Measurements from ENCODE around the gene UBE4B. TPM values are rescaled to one million over a fixed set of nuclear protein-coding genes. Genes with fewer than 3 reads are reported as not detected.
"Not testable (repeated sequence)": the region's sequence is repeated elsewhere in the genome, so short reads cannot be mapped to it uniquely, and the experiment has no call there.

UBE4B gene
- total RNA-seq, 1 donor from 2014 or later: 14.7 TPM

- no peaks in the 10 kb centered on the region for H3K36me3 ChIP-seq (ENCODE audit: control insufficient read depth, insufficient read depth, low read length)
- no peak for DNase-seq (ENCODE audit: low read depth)
- FAIRE-seq: no peak
- H3K4me3 ChIP-seq (ENCODE audit: low read depth, low read length): no peak overlapping the region
- H3K27me3 ChIP-seq (ENCODE audit: control insufficient read depth, insufficient read depth, low read length): no peaks in the 10 kb centered on the region
- no peak for TF ChIP-seq CTCF (IDR thresholded peaks at IDR 0.05; ENCODE audit: insufficient read depth, low read length, severe bottlenecking)
Measured at GRCh38 chr1:10019561-10019960, 13.2 kb upstream of the UBE4B start.

DNA sequence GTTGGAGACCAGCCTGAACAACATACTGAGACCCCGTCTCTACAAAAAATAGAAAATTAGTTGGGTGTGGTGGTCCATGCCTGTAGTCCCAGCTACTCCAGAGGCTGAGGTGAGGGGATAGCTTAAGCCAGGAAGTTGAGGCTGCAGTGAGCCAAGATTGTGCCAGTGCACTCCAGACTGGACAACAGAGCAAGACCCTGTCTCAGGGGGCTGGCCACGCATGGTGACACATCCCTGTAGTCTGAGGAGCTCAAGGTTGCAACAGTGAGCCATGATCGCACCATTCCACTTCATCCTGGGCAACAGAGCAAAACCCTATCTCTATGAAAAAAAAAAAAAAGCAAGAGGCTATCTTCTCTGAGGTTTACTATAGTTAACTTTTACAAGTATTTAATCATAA, 12.7 kb upstream of the UBE4B start:
- TF ChIP-seq CTCF (IDR thresholded peaks at IDR 0.05; ENCODE audit: insufficient read depth, low read length, severe bottlenecking): no peak
- DNase-seq (ENCODE audit: low read depth): no peak
- H3K27me3 ChIP-seq (ENCODE audit: control insufficient read depth, insufficient read depth, low read length): no peaks in the 10 kb centered on the region
- H3K36me3 ChIP-seq (ENCODE audit: control insufficient read depth, insufficient read depth, low read length): no peaks in the 10 kb centered on the region
- FAIRE-seq: no peak
- H3K4me3 ChIP-seq (ENCODE audit: low read depth, low read length): no peak overlapping the region

- not testable (repeated sequence) for H3K36me3 ChIP-seq (ENCODE audit: control insufficient read depth, insufficient read depth, low read length); FAIRE-seq; DNase-seq (ENCODE audit: low read depth); H3K4me3 ChIP-seq (ENCODE audit: low read depth, low read length); H3K27me3 ChIP-seq (ENCODE audit: control insufficient read depth, insufficient read depth, low read length)
Measured at GRCh38 chr1:10020678-10021077, 12.1 kb upstream of the UBE4B start.

- FAIRE-seq; H3K4me3 ChIP-seq (ENCODE audit: low read depth, low read length); H3K27me3 ChIP-seq (ENCODE audit: control insufficient read depth, insufficient read depth, low read length); H3K36me3 ChIP-seq (ENCODE audit: control insufficient read depth, insufficient read depth, low read length); DNase-seq (ENCODE audit: low read depth): not testable (repeated sequence)
Measured at GRCh38 chr1:10021992-10022391, 10.8 kb upstream of the UBE4B start.

DNA sequence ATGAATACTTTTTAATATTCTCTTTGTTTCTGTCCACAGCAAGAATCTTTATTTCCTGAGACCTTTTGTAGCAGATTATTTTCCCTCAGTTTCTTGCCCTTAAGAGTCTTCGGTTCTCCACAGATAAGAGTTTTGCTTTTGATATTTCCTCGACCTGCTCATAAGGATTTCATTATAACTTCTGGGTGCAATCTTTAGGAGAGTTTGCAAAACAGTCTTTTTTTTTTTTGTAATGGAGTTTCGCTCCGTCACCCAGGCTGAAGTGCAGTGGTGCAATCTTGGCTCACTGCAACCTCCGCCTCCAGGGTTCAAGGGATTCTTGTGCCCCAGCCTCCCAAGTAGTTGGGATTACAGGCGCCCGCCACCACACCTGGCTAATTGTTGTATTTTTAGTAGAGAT, 10.1 kb upstream of the UBE4B start:
- H3K27me3 ChIP-seq (ENCODE audit: control insufficient read depth, insufficient read depth, low read length): no peaks in the 10 kb centered on the region
- H3K36me3 ChIP-seq (ENCODE audit: control insufficient read depth, insufficient read depth, low read length): no peaks in the 10 kb centered on the region
- FAIRE-seq: no peak
- H3K4me3 ChIP-seq (ENCODE audit: low read depth, low read length): no peak overlapping the region
- no peak for DNase-seq (ENCODE audit: low read depth)
- TF ChIP-seq CTCF (IDR thresholded peaks at IDR 0.05; ENCODE audit: insufficient read depth, low read length, severe bottlenecking): no peak

DNA sequence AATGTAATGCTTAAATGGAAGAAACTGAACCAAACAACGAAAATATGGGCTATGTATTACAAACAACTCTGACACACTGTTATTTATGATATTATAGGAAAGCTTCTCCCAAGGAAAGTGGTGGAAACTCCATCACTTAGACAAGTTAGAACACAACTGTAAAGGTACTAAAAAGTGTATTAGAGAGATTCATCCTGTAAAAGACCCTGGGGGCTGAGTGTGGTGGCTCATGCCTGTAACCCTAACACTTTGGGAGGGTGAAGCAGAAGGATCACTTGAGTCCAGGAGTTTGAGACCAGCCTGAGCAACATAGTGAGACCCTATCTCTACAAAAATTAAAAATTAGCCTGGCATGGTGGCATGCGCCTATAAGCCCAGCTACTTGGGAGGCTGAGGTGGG, 7.4 kb upstream of the UBE4B start:
- DNase-seq (ENCODE audit: low read depth) (no peak), FAIRE-seq (no peak)
- no peak for TF ChIP-seq CTCF (IDR thresholded peaks at IDR 0.05; ENCODE audit: insufficient read depth, low read length, severe bottlenecking)
- Histone ChIP-seq H3K27me3 (ENCODE audit: control insufficient read depth, insufficient read depth, low read length) (no peaks in the 10 kb centered on the region), H3K36me3 (ENCODE audit: control insufficient read depth, insufficient read depth, low read length) (no peaks in the 10 kb centered on the region), H3K4me3 (ENCODE audit: low read depth, low read length) (no peak overlapping the region)

DNA sequence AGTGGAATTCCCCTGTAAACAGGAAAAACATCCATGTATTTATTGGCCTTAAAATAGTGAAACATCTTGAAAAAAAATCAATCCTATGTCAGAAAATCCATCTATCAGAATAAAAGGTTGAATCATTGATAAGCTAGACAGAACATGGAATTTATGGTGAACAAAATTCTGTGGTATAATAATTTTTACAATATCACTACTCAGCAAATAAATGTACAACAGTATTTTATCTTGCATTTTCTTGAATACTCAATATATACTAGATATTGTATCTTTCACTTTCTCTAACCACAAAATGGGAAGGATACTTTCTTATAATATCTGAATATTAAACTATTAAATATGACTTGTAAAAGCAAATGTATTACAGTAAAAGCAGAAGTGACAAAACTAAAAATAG, 5.7 kb upstream of the UBE4B start:
- H3K36me3 ChIP-seq (ENCODE audit: control insufficient read depth, insufficient read depth, low read length): no peaks in the 10 kb centered on the region
- no peaks in the 10 kb centered on the region for H3K27me3 ChIP-seq (ENCODE audit: control insufficient read depth, insufficient read depth, low read length)
- DNase-seq (ENCODE audit: low read depth) (no peak), FAIRE-seq (no peak)
- H3K4me3 ChIP-seq (ENCODE audit: low read depth, low read length): no peak overlapping the region
- TF ChIP-seq CTCF (IDR thresholded peaks at IDR 0.05; ENCODE audit: insufficient read depth, low read length, severe bottlenecking): no peak

DNA sequence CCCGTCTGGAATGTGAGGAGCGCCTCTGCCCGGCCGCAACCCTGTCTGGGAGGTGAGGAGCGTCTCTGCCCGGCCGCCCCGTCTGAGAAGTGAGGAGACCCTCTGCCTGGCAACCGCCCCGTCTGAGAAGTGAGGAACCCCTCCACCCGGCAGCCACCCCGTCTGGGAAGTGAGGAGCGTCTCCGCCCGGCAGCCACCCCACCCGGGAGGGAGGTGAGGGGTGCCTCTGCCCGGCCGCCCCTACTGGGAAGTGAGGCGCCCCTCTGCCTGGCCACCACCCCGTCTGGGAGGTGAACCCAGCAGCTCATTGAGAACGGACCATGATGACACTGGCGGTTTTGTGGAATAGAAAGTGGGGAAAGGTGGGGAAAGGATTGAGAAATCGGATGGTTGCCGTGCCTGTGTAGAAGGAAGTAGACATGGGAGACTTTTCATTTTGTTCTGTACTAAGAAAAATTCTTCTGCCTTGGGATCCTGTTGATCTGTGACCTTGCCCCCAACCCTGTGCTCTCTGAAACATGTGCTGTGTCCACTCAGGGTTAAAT, 3.7 kb upstream of the UBE4B start:
- H3K4me3 ChIP-seq (ENCODE audit: low read depth, low read length); FAIRE-seq: not testable (repeated sequence)

More for the DNA sequence above, 3.7 kb upstream of the UBE4B start:
- not testable (repeated sequence) for DNase-seq (ENCODE audit: low read depth); H3K27me3 ChIP-seq (ENCODE audit: control insufficient read depth, insufficient read depth, low read length); H3K36me3 ChIP-seq (ENCODE audit: control insufficient read depth, insufficient read depth, low read length)

Measured in bronchial epithelial cell (primary cell).